HG03342 (cell line): ENCODE results near the gene ADCY1.

ENCODE experiments used
- ATAC-seq: cut with Tn5 transposase; IDR thresholded peaks from one replicate; pipeline ENCODE4 v1.9.1; 2021; ENCODE audit warnings: mild to moderate bottlenecking, moderate library complexity; ENCODE audit not compliant: unreplicated experiment

ADCY1 gene

GRCh38 chr7:45663167-45663921 is 89.2 kb downstream of the ADCY1 start:
- ATAC-seq = no peak

- ATAC-seq = no peak
Observed at GRCh38 chr7:45663965-45664633, 89.9 kb downstream of the ADCY1 start.

- no peak for ATAC-seq
Observed at GRCh38 chr7:45665172-45665571, 91.0 kb downstream of the ADCY1 start.

- no peak for ATAC-seq
Observed at GRCh38 chr7:45670227-45670626, 96.1 kb downstream of the ADCY1 start.

- ATAC-seq = no peak
Observed at GRCh38 chr7:45670717-45671116, 96.5 kb downstream of the ADCY1 start.

- ATAC-seq = no peak
Observed at GRCh38 chr7:45677311-45677900, 103.2 kb downstream of the ADCY1 start.

- ATAC-seq = no peak
Observed at GRCh38 chr7:45679516-45679915, 105.3 kb downstream of the ADCY1 start.

- no peak for ATAC-seq
Observed at GRCh38 chr7:45680776-45681175, 106.6 kb downstream of the ADCY1 start.

- ATAC-seq = no peak
Observed at GRCh38 chr7:45681596-45682357, 107.6 kb downstream of the ADCY1 start.

- no peak for ATAC-seq
Observed at GRCh38 chr7:45682358-45682735, 108.2 kb downstream of the ADCY1 start.

- no peak for ATAC-seq
Observed at GRCh38 chr7:45682836-45683555, 108.8 kb downstream of the ADCY1 start.

GRCh38 chr7:45683556-45684148 is 109.5 kb downstream of the ADCY1 start:
- ATAC-seq = no peak

- ATAC-seq = no peak
Observed at GRCh38 chr7:45684910-45685618, 110.9 kb downstream of the ADCY1 start.

- ATAC-seq = no peak
Observed at GRCh38 chr7:45685619-45686240, 111.6 kb downstream of the ADCY1 start.

GRCh38 chr7:45686441-45687184 is 112.4 kb downstream of the ADCY1 start:
- ATAC-seq = no peak

- no peak for ATAC-seq
Observed at GRCh38 chr7:45687185-45687560, 113.0 kb downstream of the ADCY1 start.

GRCh38 chr7:45687721-45688120 is 113.6 kb downstream of the ADCY1 start:
- ATAC-seq = no peak

- ATAC-seq = no peak
Observed at GRCh38 chr7:45688382-45688781, 114.2 kb downstream of the ADCY1 start.
